Fibroblast of lung (primary cell): ENCODE results near the gene ART1. TPM values are rescaled to one million over a fixed set of nuclear protein-coding genes. Genes with fewer than 3 reads are reported as not detected.
A peak's percentile ranks its signal among the peaks of the same experiment; 100 is the strongest.
"Not testable (repeated sequence)": the region's sequence is repeated elsewhere in the genome, so short reads cannot be mapped to it uniquely, and the experiment has no call there.

Source experiments
- DNase-seq, 2 donors: peaks; one replicate each; pipeline versions ENCODE4 v3.0.0 to v3.0.0-alpha.2; 2010; ENCODE audit warnings: low read depth in 2 of 2
- H2AFZ ChIP-seq: 2 replicates; pipeline ENCODE4 v1.5.1; 2012; ENCODE audit warnings: low read length, control low read depth, inconsistent platforms
- H3K27ac ChIP-seq: 2 replicates; pipeline ENCODE4 v1.5.1; 2011; ENCODE audit warnings: low read length, control low read depth; ENCODE audit not compliant: insufficient read depth
- H3K27me3 ChIP-seq: 2 replicates; pipeline ENCODE4 v1.5.1; 2011; ENCODE audit warnings: mild to moderate bottlenecking, low read length; ENCODE audit not compliant: control insufficient read depth, insufficient read depth
- H3K36me3 ChIP-seq: 2 replicates; pipeline ENCODE4 v1.5.1; 2011; ENCODE audit warnings: low read length; ENCODE audit not compliant: control insufficient read depth, insufficient read depth
- H3K4me1 ChIP-seq: 2 replicates; pipeline ENCODE4 v1.5.1; 2011; ENCODE audit warnings: low read length; ENCODE audit not compliant: control insufficient read depth, insufficient read depth; ENCODE audit errors: extremely low read depth
- H3K4me2 ChIP-seq: 2 replicates; pipeline ENCODE4 v1.5.1; 2011; ENCODE audit warnings: low read length, control low read depth; ENCODE audit not compliant: insufficient read depth; ENCODE audit errors: extremely low read depth
- H3K4me3 ChIP-seq, 4 experiments: fragments of 200-600 bp in 1 of 4; sonication (generic) in 1 of 4; replicated peaks in 1 of 4; 2 replicates each; pipeline ENCODE4 v1.5.1; 2011 to 2016; ENCODE audit warnings: low read length in 4 of 4, low read depth in 3 of 4, mild to moderate bottlenecking in 3 of 4, control low read depth in 2 of 4, inconsistent platforms in 1 of 4, mixed read lengths in 1 of 4; ENCODE audit not compliant: insufficient read depth in 1 of 4; ENCODE audit errors: control extremely low read depth in 1 of 4
- H3K79me2 ChIP-seq: 2 replicates; pipeline ENCODE4 v1.5.1; 2012; ENCODE audit warnings: mild to moderate bottlenecking, low read length, inconsistent platforms; ENCODE audit not compliant: control insufficient read depth, insufficient read depth
- H3K9ac ChIP-seq: 2 replicates; pipeline ENCODE4 v1.5.1; 2011; ENCODE audit warnings: mild to moderate bottlenecking, low read length, control low read depth; ENCODE audit not compliant: insufficient read depth
- H3K9me3 ChIP-seq: 2 replicates; pipeline ENCODE4 v1.5.1; 2012; ENCODE audit warnings: low read depth, low read length; ENCODE audit not compliant: control insufficient read depth, insufficient read depth
- H4K20me1 ChIP-seq: 2 replicates; pipeline ENCODE4 v1.5.1; 2011; ENCODE audit warnings: low read length; ENCODE audit not compliant: control insufficient read depth, insufficient read depth; ENCODE audit errors: extremely low read depth
- CTCF ChIP-seq, 2 donors: IDR thresholded peaks in 1 of 2; conservative IDR thresholded peaks in 1 of 2; 1 replicate in 1 of 2; 2 replicates in 1 of 2; pipeline ENCODE4 v1.5.1; 2011 to 2012; ENCODE audit warnings: low read length in 2 of 2, control low read depth in 1 of 2, inconsistent platforms in 1 of 2, low read depth in 1 of 2, mild to moderate bottlenecking in 1 of 2
- EZH2 ChIP-seq: IDR thresholded peaks from 2 replicates; pipeline ENCODE4 v1.5.1; 2012; ENCODE audit warnings: low read length, control low read depth, mild to moderate bottlenecking; ENCODE audit errors: missing control alignments
- polyA plus RNA-seq, 2 donors: library from polyadenylated mRNA; depleted of rRNA in 1 of 2; stranded (reverse) in 1 of 2; unstranded in 1 of 2; fragments of >200 nt; gene quantifications; 2 replicates each; pipeline ENCODE4 v1.2.1, GENCODE V29; 2011 to 2012; ENCODE audit warnings: missing spikeins in 1 of 2
- total RNA-seq: library from RNA; depleted of rRNA; stranded (reverse); fragments of >200 nt; gene quantifications from 2 replicates; pipeline ENCODE4 v1.2.1, GENCODE V29; 2014

Gene ART1
- total and polyA plus RNA-seq, 2 donors (not counting 1 experiment from before 2014, with no cell fraction given): not detected

- H3K27ac ChIP-seq: no peak overlapping the region
- H4K20me1 ChIP-seq: no peaks in the 10 kb centered on the region
These were observed 3.7 kb upstream of the ART1 start for GRCh38 chr11:3641191-3641590.

GRCh38 chr11:3641701-3642070, 3.2 kb upstream of the ART1 start, which contains the start of gene ART5:
TSS of gene ART5 (minus strand) at chr11:3641992. CDS start at chr11:3641862, 130 bp downstream.
- peak within 1 kb of the TSS; percentile 93 for H3K4me2 ChIP-seq
- H2AFZ ChIP-seq: peak within 1 kb of the TSS; percentile 13
- no peak within 1 kb of the TSS for H3K27ac ChIP-seq
- TF ChIP-seq CTCF (conservative IDR thresholded peaks at IDR 0.05 in 1 of 2, IDR thresholded peaks at IDR 0.05 in 1 of 2; ENCODE audit: low read depth in 1 of 2, low read length in 2 of 2): no peak
- no peak for TF ChIP-seq EZH2
- peak within 1 kb of the TSS; percentile 16 for H3K9ac ChIP-seq
- H3K4me3 ChIP-seq: peak within 1 kb of the TSS; percentile 46 to 58 (median 48)
- H3K9me3 ChIP-seq: no peaks in the 10 kb centered on the region
- no peaks in the 10 kb centered on the region for H3K4me1 ChIP-seq
- H3K27me3 ChIP-seq: peaks cover 4% of the 10 kb centered on the region
- DNase-seq: no peak
- no peaks in the 10 kb centered on the region for H3K36me3 ChIP-seq
- H4K20me1 ChIP-seq: no peaks in the 10 kb centered on the region
- H3K79me2 ChIP-seq: no peaks in the 10 kb centered on the region

More at GRCh38 chr11:3641191-3641590, 3.7 kb upstream of the ART1 start:
- Histone ChIP-seq H3K4me3 (no peak overlapping the region), H3K36me3 (no peaks in the 10 kb centered on the region), H3K27me3 (peaks cover 4% of the 10 kb centered on the region), H3K9me3 (no peaks in the 10 kb centered on the region), H3K4me2 (no peak overlapping the region), H3K79me2 (no peaks in the 10 kb centered on the region), H3K9ac (no peak overlapping the region), H2AFZ (no peak overlapping the region), H3K4me1 (no peaks in the 10 kb centered on the region)
- no peak for DNase-seq
- TF ChIP-seq CTCF (conservative IDR thresholded peaks at IDR 0.05 in 1 of 2, IDR thresholded peaks at IDR 0.05 in 1 of 2; ENCODE audit: low read depth in 1 of 2, low read length in 2 of 2) (no peak), EZH2 (no peak)

- H2AFZ ChIP-seq: peak overlapping the region; percentile 13
- TF ChIP-seq CTCF (conservative IDR thresholded peaks at IDR 0.05 in 1 of 2, IDR thresholded peaks at IDR 0.05 in 1 of 2; ENCODE audit: low read depth in 1 of 2, low read length in 2 of 2): no peak
- H3K36me3 ChIP-seq: no peaks in the 10 kb centered on the region
- peaks cover 4% of the 10 kb centered on the region for H3K27me3 ChIP-seq
- H3K4me1 ChIP-seq: no peaks in the 10 kb centered on the region
- peak overlapping the region; percentile 93 for H3K4me2 ChIP-seq
- H3K9me3 ChIP-seq: no peaks in the 10 kb centered on the region
- peak overlapping the region; percentile 46 to 58 (median 48) for H3K4me3 ChIP-seq
- H4K20me1 ChIP-seq: no peaks in the 10 kb centered on the region
- peak overlapping the region; percentile 16 for H3K9ac ChIP-seq
- no peaks in the 10 kb centered on the region for H3K79me2 ChIP-seq
- H3K27ac ChIP-seq: no peak overlapping the region
- DNase-seq: peak; percentile 63 to 82
These were observed 2.6 kb upstream of the ART1 start for GRCh38 chr11:3642071-3642951.

GRCh38 chr11:3643102-3643546, 1.8 kb upstream of the ART1 start:
- peak overlapping the region; percentile 93 for H3K4me2 ChIP-seq
- not testable (repeated sequence) for H3K36me3 ChIP-seq, H4K20me1 ChIP-seq, H3K9ac ChIP-seq, H3K4me3 ChIP-seq, H3K9me3 ChIP-seq, H3K79me2 ChIP-seq, H2AFZ ChIP-seq, H3K4me1 ChIP-seq, H3K27ac ChIP-seq, DNase-seq, H3K27me3 ChIP-seq
